Measurements from ENCODE around the gene MYH13. TPM values are rescaled to one million over a fixed set of nuclear protein-coding genes. Genes with fewer than 3 reads are reported as not detected.

Gene MYH13
- total RNA-seq, 1 experiment from 2014 or later = not detected

DNA sequence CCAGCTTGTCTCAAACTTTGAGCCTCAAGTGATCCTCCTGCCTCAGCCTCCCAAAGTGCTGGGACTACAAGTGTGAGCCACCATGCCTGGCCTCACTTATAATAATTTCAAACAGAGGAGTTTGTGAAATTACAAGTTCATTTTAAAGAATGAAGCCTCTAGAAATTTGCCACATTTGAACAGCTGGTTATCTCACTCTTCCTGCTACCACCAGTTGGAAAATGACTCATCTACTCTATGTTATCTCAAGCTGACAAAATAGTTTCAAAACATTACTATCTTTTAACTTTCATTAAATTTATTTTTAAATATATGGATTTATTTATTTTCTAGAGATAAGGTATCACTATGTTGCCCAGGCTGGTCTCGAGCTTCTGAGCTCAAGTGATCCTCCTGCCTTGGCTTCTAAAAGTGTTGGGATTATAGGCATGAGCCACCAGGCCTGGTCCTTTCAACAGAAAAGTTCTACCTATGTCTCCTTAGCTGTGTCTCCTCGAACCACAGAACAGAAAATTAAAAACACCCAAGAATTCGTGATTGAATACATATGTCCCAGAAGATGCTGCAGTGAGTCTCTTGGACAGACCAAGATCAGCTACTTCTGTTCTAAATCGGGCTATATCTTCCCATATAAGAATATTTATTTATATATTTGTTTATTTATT is 47.6 kb downstream of the MYH13 start (continued):
- TF ChIP-seq CBFB (CRISPR knock-in tag; IDR thresholded peaks at IDR 0.05; ENCODE audit: low read depth) (no peak), FOXP1 (CRISPR knock-in tag; IDR thresholded peaks at IDR 0.05; ENCODE audit: borderline replicate concordance) (no peak), NR1H2 (CRISPR knock-in tag; IDR thresholded peaks at IDR 0.05) (no peak)
- TF ChIP-seq, protein P1, sequence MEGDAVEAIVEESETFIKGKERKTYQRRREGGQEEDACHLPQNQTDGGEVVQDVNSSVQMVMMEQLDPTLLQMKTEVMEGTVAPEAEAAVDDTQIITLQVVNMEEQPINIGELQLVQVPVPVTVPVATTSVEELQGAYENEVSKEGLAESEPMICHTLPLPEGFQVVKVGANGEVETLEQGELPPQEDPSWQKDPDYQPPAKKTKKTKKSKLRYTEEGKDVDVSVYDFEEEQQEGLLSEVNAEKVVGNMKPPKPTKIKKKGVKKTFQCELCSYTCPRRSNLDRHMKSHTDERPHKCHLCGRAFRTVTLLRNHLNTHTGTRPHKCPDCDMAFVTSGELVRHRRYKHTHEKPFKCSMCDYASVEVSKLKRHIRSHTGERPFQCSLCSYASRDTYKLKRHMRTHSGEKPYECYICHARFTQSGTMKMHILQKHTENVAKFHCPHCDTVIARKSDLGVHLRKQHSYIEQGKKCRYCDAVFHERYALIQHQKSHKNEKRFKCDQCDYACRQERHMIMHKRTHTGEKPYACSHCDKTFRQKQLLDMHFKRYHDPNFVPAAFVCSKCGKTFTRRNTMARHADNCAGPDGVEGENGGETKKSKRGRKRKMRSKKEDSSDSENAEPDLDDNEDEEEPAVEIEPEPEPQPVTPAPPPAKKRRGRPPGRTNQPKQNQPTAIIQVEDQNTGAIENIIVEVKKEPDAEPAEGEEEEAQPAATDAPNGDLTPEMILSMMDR (IDR thresholded peaks at IDR 0.05) = no peak

DNA sequence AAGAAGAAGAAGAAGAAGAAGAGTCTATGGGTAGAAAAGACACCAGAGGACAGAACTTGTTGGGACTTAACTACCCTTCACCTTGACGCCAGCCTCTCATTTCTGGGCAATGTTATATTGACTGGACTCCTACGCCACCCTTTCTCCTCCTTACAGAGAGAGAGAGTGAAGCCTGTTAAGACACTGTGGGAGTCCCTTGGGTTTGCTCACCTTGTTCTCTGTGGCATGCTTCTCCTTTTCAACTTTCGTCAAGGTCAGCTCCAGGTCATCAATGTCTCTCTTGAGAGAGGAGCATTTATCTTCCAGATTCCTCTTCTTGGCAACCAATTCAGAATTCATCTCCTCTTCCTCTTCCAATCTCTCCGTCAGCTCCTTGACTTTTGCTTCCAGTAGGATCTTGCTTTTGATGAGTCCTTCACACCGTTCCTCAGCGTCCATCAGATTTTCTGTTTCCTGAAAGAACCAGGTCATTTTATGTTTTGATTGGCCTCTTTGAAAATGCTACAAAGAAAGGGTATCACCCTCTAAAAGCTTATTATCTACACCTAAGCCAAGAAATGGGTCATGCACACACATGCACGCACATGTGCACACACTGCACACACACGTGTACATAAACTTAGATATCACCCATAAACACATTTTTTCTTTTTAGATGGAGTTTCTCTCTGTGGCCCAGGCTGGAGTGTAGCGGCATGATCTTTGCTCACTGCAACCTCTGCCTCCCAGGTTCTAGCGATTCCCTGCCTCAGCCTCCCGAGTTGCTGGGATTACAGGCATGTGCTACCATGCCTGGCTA is 48.8 kb downstream of the MYH13 start:
- Mint-ChIP-seq H3K9me3 (peaks cover 3% of the 10 kb centered on the region; the same call in 1 of the 2 replicates), H3K36me3 (no peaks in the 10 kb centered on the region), H3K27ac (no peak overlapping the region), H3K4me1 (peaks cover 6% of the 10 kb centered on the region; the same call in 1 of the 2 replicates), H3K4me3 (no peak overlapping the region), H3K27me3 (ENCODE audit: low read depth) (no peaks in the 10 kb centered on the region; the same call in 1 of the 2 replicates)
- POLR2A ChIA-PET = no interaction called here
- CTCF ChIA-PET = interaction anchor here (0.7 to 2.3 kb wide), 5 partner anchors 28 to 493 kb away, joined by 4 to 11 read pairs (median 4); no protein-coding TSS in a partner anchor
- TF ChIP-seq, protein P2, sequence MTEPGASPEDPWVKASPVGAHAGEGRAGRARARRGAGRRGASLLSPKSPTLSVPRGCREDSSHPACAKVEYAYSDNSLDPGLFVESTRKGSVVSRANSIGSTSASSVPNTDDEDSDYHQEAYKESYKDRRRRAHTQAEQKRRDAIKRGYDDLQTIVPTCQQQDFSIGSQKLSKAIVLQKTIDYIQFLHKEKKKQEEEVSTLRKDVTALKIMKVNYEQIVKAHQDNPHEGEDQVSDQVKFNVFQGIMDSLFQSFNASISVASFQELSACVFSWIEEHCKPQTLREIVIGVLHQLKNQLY (CRISPR knock-in tag; IDR thresholded peaks at IDR 0.05) = no peak
- TF ChIP-seq IRF2 (CRISPR knock-in tag; IDR thresholded peaks at IDR 0.05; ENCODE audit: borderline replicate concordance, low read depth) (no peak), NR3C1 (CRISPR knock-in tag; conservative IDR thresholded peaks at IDR 0.05; ENCODE audit: low read depth) (no peak), NFE2L1 (CRISPR knock-in tag; IDR thresholded peaks at IDR 0.05) (no peak), JUN (CRISPR knock-in tag; IDR thresholded peaks at IDR 0.05) (no peak), ZNF121 (CRISPR knock-in tag; IDR thresholded peaks at IDR 0.05) (no peak)
- TF ChIP-seq, protein P3, sequence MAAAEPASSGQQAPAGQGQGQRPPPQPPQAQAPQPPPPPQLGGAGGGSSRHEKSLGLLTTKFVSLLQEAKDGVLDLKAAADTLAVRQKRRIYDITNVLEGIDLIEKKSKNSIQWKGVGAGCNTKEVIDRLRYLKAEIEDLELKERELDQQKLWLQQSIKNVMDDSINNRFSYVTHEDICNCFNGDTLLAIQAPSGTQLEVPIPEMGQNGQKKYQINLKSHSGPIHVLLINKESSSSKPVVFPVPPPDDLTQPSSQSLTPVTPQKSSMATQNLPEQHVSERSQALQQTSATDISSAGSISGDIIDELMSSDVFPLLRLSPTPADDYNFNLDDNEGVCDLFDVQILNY (CRISPR knock-in tag; IDR thresholded peaks at IDR 0.05) = no peak
- TF ChIP-seq, protein P4, sequence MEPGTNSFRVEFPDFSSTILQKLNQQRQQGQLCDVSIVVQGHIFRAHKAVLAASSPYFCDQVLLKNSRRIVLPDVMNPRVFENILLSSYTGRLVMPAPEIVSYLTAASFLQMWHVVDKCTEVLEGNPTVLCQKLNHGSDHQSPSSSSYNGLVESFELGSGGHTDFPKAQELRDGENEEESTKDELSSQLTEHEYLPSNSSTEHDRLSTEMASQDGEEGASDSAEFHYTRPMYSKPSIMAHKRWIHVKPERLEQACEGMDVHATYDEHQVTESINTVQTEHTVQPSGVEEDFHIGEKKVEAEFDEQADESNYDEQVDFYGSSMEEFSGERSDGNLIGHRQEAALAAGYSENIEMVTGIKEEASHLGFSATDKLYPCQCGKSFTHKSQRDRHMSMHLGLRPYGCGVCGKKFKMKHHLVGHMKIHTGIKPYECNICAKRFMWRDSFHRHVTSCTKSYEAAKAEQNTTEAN (CRISPR knock-in tag; IDR thresholded peaks at IDR 0.05) = no peak
- TF ChIP-seq, protein P5, sequence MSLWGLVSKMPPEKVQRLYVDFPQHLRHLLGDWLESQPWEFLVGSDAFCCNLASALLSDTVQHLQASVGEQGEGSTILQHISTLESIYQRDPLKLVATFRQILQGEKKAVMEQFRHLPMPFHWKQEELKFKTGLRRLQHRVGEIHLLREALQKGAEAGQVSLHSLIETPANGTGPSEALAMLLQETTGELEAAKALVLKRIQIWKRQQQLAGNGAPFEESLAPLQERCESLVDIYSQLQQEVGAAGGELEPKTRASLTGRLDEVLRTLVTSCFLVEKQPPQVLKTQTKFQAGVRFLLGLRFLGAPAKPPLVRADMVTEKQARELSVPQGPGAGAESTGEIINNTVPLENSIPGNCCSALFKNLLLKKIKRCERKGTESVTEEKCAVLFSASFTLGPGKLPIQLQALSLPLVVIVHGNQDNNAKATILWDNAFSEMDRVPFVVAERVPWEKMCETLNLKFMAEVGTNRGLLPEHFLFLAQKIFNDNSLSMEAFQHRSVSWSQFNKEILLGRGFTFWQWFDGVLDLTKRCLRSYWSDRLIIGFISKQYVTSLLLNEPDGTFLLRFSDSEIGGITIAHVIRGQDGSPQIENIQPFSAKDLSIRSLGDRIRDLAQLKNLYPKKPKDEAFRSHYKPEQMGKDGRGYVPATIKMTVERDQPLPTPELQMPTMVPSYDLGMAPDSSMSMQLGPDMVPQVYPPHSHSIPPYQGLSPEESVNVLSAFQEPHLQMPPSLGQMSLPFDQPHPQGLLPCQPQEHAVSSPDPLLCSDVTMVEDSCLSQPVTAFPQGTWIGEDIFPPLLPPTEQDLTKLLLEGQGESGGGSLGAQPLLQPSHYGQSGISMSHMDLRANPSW (CRISPR knock-in tag; conservative IDR thresholded peaks at IDR 0.05; ENCODE audit: low read depth) = no peak
- TF ChIP-seq, protein P6, sequence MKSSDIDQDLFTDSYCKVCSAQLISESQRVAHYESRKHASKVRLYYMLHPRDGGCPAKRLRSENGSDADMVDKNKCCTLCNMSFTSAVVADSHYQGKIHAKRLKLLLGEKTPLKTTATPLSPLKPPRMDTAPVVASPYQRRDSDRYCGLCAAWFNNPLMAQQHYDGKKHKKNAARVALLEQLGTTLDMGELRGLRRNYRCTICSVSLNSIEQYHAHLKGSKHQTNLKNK (CRISPR knock-in tag; IDR thresholded peaks at IDR 0.05) = no peak
- TF ChIP-seq, protein P7, sequence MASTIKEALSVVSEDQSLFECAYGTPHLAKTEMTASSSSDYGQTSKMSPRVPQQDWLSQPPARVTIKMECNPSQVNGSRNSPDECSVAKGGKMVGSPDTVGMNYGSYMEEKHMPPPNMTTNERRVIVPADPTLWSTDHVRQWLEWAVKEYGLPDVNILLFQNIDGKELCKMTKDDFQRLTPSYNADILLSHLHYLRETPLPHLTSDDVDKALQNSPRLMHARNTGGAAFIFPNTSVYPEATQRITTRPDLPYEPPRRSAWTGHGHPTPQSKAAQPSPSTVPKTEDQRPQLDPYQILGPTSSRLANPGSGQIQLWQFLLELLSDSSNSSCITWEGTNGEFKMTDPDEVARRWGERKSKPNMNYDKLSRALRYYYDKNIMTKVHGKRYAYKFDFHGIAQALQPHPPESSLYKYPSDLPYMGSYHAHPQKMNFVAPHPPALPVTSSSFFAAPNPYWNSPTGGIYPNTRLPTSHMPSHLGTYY (CRISPR knock-in tag; IDR thresholded peaks at IDR 0.05) = no peak
- TF ChIP-seq, protein P1 (IDR thresholded peaks at IDR 0.05) = no peak
- TF ChIP-seq, protein P8, sequence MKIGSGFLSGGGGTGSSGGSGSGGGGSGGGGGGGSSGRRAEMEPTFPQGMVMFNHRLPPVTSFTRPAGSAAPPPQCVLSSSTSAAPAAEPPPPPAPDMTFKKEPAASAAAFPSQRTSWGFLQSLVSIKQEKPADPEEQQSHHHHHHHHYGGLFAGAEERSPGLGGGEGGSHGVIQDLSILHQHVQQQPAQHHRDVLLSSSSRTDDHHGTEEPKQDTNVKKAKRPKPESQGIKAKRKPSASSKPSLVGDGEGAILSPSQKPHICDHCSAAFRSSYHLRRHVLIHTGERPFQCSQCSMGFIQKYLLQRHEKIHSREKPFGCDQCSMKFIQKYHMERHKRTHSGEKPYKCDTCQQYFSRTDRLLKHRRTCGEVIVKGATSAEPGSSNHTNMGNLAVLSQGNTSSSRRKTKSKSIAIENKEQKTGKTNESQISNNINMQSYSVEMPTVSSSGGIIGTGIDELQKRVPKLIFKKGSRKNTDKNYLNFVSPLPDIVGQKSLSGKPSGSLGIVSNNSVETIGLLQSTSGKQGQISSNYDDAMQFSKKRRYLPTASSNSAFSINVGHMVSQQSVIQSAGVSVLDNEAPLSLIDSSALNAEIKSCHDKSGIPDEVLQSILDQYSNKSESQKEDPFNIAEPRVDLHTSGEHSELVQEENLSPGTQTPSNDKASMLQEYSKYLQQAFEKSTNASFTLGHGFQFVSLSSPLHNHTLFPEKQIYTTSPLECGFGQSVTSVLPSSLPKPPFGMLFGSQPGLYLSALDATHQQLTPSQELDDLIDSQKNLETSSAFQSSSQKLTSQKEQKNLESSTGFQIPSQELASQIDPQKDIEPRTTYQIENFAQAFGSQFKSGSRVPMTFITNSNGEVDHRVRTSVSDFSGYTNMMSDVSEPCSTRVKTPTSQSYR (CRISPR knock-in tag; IDR thresholded peaks at IDR 0.05) = no peak
- DNase-seq (ENCODE audit: low spot score) (no peak), ATAC-seq (no peak)
